Stimulated activated CD4-positive, alpha-beta T cell treated with anti-CD3 and anti-CD28 coated beads, Interleukin-15, amount 100 ng/mL, for 1 hour (primary cell): Measurements from ENCODE around the gene KIF22.
A peak's percentile ranks its signal among the peaks of the same experiment; 100 is the strongest.

Experiments used
- DNase-seq, 2 donors: peaks; one replicate each; pipeline ENCODE4 v3.0.0-alpha.2; 2020; ENCODE audit warnings: low read depth in 1 of 2, low spot score in 1 of 2

The KIF22 gene

DNA sequence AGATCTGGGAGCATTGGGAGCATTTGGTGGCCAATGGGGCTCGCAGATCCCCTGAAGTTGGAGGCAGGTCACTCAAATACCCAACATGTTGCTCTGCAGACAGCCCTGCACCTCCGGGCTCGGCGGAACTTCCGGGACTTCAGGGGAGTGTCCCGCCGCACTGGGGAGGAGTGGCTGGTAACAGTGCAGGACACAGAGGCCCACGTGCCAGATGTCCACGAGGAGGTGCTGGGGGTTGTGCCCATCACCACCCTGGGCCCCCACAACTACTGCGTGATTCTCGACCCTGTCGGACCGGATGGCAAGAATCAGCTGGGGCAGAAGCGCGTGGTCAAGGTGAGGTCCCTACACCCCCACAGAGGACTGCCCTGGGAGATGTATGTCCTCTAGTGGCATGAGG is 46.1 kb downstream of the KIF22 start:
- DNase-seq: no peak

DNA sequence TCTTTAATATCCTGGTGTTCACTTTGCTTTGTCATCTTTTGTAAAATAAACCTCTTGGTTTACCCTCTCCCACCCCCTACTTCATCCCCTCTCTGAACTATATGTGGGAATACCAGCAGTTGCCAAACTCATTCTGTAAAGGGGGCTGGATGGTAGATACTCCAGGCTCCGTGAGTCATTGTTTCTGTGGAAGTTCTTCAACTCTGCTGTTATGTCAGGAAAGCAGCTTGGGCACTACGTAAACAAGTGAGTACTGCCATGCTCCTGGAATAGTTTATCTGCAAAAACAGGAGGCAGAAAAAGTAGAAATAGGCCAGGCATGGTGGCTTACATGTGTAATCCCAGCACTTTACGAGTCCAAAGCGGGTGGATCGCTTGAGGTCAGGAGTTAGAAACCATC is 47.3 kb downstream of the KIF22 start:
- no peak for DNase-seq

DNA sequence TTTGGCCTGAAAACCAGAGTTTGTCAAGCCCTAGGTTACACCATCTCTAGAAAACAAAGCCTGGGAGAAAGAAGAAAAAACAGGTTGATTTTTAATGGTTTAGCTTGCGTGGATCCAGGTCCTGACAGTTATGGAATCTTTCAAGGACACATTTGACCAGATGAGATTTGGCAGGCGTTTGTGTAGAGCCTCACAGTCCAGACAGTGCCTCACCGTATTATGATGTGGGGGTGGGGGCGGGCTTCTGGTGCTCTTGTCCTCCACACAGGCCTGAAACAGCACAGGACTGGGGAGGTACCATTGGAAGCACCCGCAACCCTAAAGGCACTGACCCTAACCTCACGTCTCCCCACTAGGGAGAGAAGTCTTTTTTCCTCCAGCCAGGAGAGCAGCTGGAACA is 49.3 kb downstream of the KIF22 start:
- no peak for DNase-seq

DNA sequence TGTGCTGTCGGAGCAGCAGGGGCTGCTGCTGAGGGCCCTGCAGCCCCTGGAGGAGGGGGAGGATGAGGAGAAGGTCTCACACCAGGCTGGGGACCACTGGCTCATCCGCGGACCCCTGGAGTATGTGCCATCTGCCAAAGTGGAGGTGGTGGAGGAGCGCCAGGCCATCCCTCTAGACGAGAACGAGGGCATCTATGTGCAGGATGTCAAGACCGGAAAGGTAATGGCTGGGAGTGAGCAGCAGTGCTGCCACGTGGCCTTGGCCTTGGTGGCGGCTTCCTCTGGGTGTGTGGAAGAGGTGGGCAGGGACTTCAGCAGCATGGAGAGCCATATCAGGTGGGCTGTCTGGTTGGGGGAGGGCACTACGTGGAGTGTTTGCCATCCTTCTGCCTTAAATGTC is 49.7 kb downstream of the KIF22 start:
- DNase-seq: no peak

DNA sequence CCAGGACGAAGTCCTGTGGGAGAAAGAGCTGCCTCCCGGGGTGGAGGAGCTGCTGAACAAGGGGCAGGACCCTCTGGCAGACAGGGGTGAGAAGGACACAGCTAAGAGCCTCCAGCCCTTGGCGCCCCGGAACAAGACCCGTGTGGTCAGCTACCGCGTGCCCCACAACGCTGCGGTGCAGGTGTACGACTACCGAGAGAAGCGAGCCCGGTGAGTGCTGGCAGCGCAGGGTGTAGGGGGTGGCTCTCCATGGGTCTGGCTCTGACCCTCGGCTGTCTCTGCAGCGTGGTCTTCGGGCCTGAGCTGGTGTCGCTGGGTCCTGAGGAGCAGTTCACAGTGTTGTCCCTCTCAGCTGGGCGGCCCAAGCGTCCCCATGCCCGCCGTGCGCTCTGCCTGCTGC is 51.1 kb downstream of the KIF22 start:
- DNase-seq: no peak

DNA sequence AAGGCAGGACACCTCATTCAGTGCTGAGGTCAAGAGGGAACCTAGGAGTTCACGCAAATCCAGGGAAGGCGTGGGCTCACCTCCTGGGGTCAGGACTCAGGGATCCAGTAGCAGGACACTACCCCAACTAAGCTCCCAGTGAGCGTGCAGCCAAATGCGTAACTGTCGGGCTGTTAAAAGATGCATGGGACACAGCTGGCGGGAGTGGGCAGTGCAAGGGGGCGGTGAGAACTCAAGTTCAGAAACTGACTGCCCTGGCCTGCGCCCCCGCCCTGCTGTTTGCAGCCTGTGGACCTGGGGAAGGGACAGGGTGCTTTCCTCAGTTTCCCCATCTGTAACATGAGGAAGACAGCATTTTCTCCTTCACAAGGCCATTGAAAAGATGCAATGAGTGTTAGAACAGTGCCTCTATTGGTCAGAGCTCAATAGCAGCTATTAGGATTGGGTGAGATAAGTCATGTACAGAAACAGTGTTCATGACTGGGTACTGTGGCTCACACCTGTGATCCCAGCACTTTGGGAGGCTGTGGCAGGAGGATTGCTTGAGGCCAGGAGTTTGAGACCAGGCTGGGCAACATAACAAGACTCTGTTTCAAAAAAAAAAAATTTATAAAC is 52.3 kb downstream of the KIF22 start:
- no peak for DNase-seq

DNA sequence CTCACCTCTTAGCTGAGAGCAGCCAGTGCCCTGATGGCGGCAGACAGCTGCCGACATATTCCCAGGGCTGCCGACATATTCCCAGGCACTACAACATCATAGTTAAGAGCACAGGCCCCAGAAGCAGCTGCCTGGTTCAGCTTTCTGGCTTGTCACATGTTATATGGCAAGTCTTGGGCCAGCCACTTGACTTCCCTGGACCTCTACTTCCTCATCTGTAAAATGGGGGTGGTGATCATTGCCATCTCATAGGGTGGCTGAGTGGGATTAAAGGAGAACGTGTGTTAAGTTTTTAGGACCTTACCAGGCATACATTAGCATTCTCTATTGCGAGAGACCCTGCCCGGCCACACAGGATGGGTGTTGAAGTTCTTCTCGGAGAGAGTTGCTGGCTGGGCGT is 53.4 kb downstream of the KIF22 start:
- no peak for DNase-seq

DNA sequence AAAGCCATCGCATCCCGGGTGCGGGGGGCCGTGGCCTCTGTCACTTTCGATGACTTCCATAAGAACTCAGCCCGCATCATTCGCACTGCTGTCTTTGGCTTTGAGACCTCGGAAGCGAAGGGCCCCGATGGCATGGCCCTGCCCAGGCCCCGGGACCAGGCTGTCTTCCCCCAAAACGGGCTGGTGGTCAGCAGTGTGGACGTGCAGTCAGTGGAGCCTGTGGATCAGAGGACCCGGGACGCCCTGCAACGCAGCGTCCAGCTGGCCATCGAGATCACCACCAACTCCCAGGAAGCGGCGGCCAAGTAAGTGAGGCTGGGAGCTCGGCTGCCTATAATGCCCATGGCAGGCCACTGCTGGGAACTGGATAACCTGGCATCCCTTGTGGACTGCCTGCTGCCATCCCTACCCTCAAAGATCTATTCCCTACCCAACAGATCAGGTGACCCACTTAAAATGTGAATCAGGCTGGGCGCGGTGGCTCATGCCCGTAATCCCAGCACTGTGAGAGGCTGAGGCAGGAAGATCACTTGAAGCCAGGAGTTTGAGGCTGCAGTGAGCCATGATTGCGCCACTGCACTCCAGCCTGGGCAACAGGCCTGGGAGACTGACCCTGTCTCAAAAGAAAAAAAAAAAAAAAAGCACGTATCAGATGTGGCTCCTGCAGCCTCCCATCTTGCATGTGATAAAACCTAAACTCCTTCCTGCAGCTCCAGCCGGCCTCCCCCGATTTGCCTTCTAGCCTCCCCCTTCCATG is 54.2 kb downstream of the KIF22 start:
- DNase-seq: no peak

DNA sequence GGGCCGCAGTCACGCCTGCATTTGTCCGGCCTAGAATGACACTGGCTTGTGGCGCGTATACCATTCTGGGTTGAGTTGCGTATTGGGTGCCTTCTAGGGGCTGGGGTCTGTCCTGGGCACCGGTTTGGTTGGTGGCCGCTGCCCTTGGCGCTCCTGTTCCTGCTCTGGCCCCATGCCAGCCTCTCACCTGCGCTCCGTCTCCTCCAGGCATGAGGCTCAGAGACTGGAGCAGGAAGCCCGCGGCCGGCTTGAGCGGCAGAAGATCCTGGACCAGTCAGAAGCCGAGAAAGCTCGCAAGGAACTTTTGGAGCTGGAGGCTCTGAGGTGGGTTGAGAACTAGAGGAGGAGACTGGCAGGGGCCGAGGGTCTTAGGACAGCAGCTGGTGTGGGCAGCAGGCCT is 55.1 kb downstream of the KIF22 start:
- DNase-seq: no peak

DNA sequence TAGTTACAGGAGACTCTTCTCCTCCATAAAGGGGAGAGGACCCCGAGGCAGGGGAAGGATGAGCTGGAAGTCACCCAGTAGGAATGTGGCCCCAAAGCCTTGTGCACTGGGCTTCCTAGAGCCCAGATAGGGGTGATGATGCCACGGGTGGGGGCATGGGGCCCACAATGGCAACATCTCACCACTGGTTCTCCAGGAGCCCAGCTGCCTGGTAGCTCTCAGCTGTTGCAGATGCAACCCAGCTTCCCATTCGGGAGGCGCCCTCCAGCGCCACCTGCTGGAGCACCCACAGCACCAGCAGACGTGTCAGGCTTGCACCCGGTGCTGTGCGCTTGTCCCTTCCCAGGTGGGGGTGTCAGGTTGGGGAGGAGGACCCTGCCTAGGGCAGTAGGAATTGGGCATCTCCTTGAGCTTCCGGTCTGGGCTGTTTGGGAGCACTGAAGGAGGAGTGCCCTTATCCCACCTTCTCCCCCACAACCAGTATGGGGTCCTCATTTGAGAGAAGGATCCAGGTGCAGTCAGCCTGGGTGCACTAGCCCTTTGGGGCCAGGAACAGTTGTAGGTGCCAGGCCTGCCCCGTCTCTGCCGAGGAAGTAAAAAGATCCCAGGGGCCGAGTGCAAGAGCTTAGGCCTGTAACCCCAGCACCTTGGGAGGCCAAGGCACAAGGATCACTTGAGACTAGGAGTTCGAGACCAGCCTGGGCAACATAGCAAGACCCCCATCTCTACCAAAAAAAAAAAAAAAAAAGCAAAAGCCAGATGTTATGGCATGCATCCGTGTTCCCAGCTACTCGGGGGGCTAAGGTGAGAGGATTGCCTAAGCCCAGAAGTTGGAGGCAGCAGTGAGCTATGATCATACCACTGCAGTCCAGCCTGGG is 58.1 kb downstream of the KIF22 start:
- peak; percentile 59 to 79 for DNase-seq

DNA sequence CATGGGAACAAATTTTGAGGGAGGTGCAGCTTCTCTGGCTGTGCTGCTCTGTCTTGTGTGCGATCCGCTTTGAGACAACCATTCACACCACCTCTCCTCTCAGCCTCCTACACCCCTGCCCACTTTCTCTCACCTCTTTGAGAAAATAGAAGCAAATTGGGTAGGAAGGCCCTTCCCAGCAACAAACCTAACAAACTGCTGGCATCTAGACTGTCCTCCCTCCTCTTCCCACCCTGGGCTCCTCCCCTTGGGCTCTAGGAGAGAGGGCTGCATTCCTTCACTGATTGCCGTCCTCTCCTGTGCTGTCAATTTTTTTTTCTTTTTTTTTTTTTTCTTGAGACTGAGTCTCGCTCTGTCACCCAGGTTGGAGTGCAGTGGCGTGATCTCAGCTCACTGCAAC is 59.0 kb downstream of the KIF22 start:
- DNase-seq: no peak

DNA sequence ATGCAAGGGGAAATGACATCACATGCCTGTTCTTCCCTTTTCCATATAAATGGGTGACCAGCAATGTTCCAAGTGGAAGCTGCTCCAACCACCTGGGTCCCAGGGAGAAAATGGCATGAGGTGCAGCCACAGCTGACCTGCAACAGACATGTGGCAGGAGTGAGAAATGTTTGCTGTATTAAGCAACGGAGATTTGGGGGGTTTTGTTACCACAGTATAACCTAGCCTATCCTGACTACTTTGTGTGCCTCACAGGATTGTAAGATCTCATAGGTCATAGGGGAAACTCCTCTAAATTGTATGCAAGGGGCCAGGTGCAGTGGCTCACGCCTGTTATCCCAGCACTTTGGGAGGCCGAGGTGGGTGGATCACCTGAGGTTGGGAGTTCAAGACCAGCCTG is 60.4 kb downstream of the KIF22 start:
- DNase-seq: no peak

DNA sequence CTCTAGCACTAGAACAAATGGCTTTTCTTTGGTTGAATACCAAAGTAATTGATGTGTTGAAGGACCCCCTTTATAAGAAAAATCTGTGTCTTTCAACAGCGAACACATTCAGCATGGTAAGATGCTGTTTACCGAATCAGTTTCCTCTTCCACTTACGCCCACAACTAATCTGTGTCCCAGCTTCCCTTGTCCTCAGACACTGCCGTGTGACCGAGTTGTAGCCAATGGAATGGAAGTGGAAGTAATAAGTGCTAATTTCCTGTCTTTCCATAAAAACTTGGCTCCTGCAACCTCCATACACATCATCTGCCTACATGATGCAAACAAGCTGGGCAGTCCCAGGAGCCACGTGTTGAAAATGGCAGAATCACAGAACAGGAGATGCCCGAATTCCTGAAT is 62.1 kb downstream of the KIF22 start:
- DNase-seq: no peak

DNA sequence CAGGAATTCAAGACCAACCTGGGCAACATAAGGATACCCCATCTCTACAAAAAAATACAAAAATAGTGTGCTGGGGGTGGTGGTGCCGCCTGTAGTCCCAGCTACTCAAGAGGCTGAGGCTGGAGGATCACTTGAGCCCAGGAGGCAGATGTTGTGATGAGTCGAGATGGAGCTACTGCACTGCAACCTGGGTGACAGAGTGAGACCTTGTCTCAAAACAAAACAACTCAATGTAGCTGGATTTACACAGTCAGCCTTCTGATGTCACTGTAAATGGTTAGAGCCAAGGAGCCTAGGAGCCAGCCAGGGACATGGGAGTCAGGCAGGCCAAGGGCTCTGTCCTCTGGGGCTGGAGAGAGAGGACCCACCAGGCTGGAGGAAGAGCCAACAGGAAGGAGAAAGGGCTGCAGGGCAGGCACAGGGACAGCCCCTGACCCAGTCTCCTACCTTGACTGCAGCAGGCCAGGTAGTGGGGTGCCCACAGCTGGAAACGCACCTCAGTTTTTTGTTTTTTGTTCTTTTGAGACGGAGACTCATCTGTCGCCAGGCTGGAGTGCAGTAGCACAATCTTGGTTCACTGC is 64.1 kb downstream of the KIF22 start:
- DNase-seq: no peak
